ENCODE measurements around the gene ANKRD30B.
"Not testable (repeated sequence)": the region's sequence is repeated elsewhere in the genome, so short reads cannot be mapped to it uniquely, and the experiment has no call there.

The ANKRD30B gene

GRCh38 chr18:14747513-14748474, at the start of gene ANKRD30B:
ANKRD30B (plus strand) TSS chr18:14748172; CDS start chr18:14748420, 248 bp downstream.
- no peak for DNase-seq

GRCh38 chr18:14701286-14702040, 46.5 kb upstream of the ANKRD30B start:
- not testable (repeated sequence) for DNase-seq

DNA sequence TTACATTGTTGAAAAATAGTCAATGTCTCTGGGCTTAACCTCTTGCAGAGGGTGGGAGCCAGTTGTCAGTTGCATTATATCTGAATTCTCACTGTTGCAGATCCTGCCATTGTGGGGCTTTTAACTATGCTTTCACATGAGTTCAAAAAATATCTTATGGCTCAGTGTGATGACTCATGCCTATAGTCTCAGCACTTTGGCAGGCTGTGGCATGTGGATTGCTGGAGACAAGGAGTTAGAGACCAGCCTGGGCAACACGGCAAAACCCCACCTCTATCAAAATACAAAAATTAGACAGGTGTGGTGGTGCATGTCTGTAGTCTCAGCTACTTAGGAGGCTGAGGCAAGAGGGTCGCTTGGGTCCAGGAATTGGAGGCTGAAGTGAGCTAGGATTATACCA, 38.2 kb upstream of the ANKRD30B start:
- DNase-seq, result not testable (repeated sequence)

- not testable (repeated sequence) for DNase-seq
Measured at GRCh38 chr18:14721569-14721968, 26.4 kb upstream of the ANKRD30B start.

DNA sequence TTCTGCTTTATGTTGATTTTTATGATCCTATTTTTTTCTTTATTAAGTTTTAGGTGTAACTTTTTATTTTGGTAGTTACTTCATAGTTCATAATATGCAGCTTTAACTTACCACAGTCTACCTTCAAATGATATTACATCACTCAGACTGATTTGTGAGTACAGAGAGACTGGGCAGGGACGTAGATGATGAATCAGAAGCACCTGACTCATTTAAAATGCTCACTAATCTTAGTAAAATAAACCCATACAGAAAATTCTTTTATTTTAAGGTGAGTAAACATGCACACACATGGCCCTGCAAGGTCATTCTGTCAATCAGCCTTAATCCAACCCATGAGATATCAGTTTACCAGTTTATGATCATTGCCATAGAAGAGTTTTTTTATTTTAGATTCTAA, 8.9 kb upstream of the ANKRD30B start:
- not testable (repeated sequence) for DNase-seq

DNA sequence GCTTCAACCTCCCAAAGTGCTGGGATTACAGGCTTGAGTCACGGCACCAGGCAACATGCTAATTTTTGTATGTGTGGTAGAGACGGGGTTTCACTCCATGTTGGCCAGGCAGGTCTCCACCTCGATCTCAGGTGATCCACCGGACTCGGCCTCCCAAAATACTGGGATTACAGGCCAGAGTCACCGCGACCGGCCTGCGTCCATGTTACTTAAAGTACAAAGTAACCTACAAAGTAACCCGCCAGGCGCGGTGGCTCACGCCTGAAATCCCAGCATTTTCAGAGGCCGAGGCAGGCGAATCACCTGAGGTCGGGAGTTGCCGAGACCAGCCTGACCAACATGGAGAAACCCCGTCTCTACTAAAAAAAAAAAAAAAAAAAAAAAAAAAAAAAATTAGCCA, 1.1 kb upstream of the ANKRD30B start:
- no peak for DNase-seq

DNA sequence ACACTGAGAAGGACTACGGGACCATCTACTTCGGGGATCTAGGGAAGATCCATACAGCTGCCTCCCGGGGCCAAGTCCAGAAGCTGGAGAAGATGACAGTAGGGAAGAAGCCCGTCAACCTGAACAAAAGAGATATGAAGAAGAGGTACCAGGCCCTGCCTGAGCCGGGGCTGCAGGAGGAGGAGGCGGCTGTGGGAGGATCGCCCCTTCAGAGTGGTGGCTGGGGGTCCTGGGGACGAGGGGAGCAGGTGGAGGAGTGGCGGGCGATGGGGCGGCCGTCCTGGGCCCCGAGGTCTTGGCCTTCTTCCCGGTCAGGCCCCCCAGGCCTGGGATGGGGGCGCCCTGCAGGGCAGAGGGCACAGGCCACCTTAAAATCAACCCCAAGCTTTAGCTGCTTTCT, 524 bp downstream of the ANKRD30B start:
- no peak for DNase-seq

- DNase-seq, result not testable (repeated sequence)
Measured at GRCh38 chr18:14763566-14763965, 15.6 kb downstream of the ANKRD30B start.

DNA sequence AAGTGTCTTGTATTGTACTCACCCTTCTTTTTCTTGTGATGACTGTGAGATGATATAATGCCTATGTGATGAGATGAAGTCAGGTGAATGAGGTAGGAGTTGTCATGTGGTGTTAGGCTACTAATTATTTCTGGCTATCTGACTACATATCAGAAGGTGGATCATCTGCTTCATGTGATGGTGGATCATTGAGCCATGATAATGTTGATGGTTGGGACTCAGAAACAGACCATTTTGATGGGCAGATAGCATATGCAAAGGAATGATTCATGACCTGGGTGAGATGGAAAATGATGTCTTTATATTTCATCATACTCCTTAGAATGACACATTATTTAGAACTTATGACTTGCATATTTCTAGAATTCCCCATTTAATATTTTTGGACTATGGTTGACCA, 19.5 kb downstream of the ANKRD30B start:
- no peak for DNase-seq

DNA sequence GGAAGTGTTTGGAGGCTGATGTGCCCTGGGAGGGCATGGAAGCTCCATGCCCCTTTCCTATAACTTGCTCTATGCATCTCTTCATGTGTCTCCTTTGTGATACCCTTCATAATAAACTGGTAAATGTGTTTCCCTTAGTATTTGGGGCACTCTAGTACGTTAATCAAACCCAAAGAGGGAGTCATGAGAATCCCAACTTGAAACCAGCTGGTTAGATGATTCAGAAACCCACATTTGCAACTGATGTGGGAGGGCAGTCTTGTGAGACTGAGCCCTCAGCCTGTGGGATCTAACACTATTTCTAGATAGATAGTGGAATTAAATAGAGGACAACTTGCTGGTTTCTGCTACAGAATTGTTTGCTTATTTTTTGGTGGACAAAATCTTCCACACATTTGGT, 20.3 kb downstream of the ANKRD30B start:
- DNase-seq, result no peak

- DNase-seq, result no peak
Measured at GRCh38 chr18:14769381-14769780, 21.4 kb downstream of the ANKRD30B start.

DNA sequence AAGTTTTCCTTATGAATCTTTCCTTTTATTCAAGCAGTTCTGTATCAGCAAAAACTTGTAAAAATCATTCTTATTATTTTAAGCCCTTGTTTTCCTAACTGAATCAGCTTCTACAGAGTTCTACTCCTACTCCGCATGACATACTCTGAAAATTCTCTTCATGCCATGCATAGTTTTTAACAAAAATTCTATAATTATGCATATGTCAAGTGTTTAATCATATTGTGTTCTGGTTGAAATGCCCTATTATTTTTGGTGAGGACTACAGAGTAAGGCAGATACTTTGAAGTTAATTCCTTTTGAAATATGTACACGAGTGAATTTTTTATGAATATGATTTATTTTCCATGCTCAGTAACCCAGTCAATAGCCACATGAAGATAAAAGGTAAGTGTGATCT, 28.8 kb downstream of the ANKRD30B start:
- no peak for DNase-seq

DNA sequence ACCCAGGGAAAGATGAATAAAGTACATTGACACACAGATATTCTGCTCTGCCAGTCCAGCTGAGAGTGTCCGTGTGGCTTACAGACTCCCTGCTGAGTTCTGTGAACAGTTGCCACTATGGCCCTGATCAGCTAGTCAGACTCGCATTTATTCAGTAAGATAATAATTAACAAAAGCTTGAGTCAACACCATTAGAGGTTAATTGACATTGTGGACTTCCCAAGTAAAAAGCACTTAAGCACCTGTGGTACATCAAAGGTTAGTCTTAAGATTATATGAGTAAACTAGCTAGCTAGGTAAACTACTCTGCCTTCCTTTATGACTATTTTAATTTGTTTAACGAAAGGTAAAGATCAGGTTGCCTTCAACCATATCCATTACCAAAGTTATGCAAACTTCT, 33.7 kb downstream of the ANKRD30B start:
- no peak for DNase-seq

- no peak for DNase-seq
Measured at GRCh38 chr18:14784133-14784532, 36.2 kb downstream of the ANKRD30B start.

DNA sequence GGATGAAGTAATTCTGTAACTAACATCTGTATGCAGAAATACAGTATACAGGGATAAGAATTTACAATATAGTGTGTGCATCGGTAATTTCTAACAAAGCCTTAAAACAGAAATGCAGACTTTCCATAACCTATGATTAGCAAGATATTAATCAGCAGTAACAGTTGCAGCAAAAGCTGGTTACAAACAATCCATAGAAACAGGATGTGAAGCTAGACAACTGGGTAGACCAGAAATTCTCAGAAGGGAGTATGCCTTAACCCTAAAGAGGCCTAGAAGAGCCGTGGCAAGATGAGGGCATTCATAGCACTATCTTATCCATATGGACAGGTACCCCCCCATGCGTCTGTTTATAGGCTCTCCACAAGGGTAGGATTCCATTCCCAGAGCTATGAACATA, 48.9 kb downstream of the ANKRD30B start:
- DNase-seq, result not testable (repeated sequence)

- not testable (repeated sequence) for DNase-seq
Measured at GRCh38 chr18:14797969-14798764, 50.2 kb downstream of the ANKRD30B start.

DNA sequence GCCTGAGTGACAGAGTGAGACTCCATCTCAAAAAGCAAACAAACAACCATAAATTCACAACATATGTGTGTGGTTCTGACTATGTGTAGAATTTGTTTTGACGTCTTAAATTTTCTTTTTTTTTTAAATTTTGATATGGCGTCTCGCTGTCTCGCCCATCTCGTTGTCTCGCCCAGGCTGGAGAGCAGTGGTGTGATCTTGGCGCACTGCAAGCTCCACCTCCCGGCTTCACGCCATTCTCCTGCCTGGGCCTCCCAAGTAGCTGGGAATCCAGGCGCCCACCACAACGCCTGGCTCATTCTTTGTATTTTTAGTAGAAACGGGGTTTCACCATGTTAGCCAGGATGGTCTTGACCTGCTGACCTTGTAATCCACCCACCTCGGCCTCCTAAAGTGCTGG, 63.1 kb downstream of the ANKRD30B start:
- not testable (repeated sequence) for DNase-seq

GRCh38 chr18:14826972-14827632, 79.1 kb downstream of the ANKRD30B start:
- not testable (repeated sequence) for DNase-seq

DNA sequence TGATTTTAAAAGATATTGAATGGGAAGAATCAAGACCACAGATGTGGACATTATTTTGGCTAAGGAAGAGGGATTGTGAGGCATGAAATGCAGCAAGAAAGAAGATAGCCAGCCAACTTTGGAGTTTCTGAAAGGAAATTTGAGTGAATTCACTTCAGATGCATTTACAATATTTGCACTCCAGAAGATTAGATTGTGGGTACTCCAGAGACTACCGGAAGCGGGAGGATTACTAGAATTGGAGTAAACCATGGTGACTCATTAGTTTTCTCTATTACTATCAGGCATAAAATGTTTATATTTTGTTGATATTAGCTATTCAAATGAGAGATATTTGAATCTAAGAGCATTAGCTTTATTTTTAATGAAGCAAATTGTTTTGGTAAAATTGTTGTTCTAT, 93.6 kb downstream of the ANKRD30B start:
- DNase-seq, result not testable (repeated sequence)

DNA sequence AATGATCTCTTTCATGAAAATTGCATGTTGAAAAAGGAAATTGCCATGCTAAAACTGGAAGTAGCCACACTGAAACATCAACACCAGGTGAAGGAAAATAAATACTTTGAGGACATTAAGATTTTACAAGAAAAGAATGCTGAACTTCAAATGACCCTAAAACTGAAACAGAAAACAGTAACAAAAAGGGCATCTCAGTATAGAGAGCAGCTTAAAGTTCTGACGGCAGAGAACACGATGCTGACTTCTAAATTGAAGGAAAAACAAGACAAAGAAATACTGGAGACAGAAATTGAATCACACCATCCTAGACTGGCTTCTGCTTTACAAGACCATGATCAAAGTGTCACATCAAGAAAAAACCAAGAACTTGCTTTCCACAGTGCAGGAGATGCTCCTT, 103.6 kb downstream of the ANKRD30B start:
- DNase-seq, result not testable (repeated sequence)

DNA sequence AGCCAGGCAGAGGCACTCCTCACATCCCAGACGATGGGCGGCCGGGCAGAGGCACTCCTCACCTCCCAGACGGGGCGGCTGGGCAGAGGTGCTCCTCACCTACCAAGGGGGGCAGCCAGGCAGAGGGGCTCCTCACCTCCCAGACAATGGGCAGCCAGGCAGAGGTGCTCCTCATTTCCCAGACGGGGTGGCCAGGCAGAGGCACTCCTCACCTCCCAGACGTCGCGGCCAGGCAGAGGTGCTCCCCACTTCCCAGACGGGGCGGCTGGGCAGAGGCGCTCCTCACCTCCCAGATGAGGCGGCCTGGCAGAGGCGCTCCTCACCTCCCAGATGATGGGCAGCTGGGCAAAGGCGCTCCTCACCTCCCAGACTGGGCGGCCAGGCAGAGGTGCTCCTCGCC, 107.7 kb downstream of the ANKRD30B start:
- DNase-seq, result not testable (repeated sequence)

DNA sequence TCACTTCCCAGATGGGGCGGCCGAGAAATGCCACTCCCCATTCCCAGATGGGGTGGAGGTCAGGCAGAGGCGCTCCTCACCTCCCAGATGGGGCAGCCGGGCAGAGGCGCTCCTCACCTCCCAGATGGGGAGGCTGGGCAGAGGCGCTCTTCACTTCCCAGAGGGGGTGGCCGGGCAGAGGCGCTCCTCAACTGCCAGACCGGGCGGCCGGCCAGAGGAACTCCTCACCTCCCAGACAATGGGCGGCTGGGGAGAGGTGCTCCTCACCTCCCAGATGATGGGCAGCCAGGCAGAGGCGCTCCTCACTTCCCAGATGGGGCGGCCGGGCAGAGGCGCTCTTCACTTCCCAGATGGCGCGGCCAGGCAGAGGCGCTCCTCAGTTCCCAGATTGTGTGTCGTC, 108.3 kb downstream of the ANKRD30B start:
- not testable (repeated sequence) for DNase-seq

Data from NCI-H1930 (cell line).